Nephron progenitor cell (in vitro differentiated cells): ENCODE measurements around the gene CCDC69.
"Not testable (repeated sequence)": the region's sequence is repeated elsewhere in the genome, so short reads cannot be mapped to it uniquely, and the experiment has no call there.

Experiments used
- DNase-seq: peaks from one replicate; pipeline ENCODE4 v3.0.0; 2021
- H3K27ac Mint-ChIP-seq: 2 replicates; pipeline ENCODE4 v1.8.0; 2021; ENCODE audit warnings: mild to moderate bottlenecking, moderate library complexity, mixed read lengths
- H3K27me3 Mint-ChIP-seq: 2 replicates; pipeline ENCODE4 v1.8.0; 2021; ENCODE audit warnings: mild to moderate bottlenecking, low read depth, mixed read lengths; ENCODE audit not compliant: poor library complexity
- H3K36me3 Mint-ChIP-seq: 2 replicates; pipeline ENCODE4 v1.8.0; 2021; ENCODE audit warnings: low read depth, mixed read lengths
- H3K4me1 Mint-ChIP-seq: 2 replicates; pipeline ENCODE4 v1.8.0; 2021; ENCODE audit warnings: mixed read lengths
- H3K4me3 Mint-ChIP-seq: 2 replicates; pipeline ENCODE4 v1.8.0; 2021; ENCODE audit warnings: mild to moderate bottlenecking, moderate library complexity, mixed read lengths
- H3K9me3 Mint-ChIP-seq: 2 replicates; pipeline ENCODE4 v1.8.0; 2021; ENCODE audit warnings: mild to moderate bottlenecking, moderate library complexity, mixed read lengths
- CTCF ChIP-seq: fragments of 200-600 bp; sonication (generic); IDR thresholded peaks from 2 replicates; pipeline ENCODE4 v1.5.0; 2021; ENCODE audit warnings: antibody characterized with exemption

CCDC69 gene

DNA sequence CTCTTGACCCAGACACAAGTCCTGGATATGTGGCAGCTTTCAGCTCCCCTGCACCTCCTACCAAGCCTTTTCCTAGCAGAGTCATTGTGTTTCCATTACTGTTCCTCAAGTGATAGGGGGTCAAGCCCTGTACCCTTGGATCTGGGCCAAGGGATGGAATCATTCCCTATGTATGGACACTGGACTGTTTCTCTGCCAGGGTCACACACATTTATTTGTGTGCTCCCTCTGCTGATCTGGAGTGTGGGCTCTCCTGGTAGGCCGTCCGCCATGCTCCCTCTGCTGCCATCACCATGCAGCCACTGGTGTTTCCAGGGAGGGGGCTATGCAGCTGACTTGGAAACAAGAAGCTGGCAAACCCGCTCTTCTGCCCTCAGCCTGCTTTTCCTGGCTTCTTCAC is 38.6 kb upstream of the CCDC69 start:
- peaks cover 11% of the 10 kb centered on the region for H3K27me3 Mint-ChIP-seq
- DNase-seq: no peak
- H3K4me1 Mint-ChIP-seq: peaks cover 42% of the 10 kb centered on the region
- TF ChIP-seq CTCF: no peak
- H3K36me3 Mint-ChIP-seq: peaks cover 33% of the 10 kb centered on the region
- H3K27ac Mint-ChIP-seq: no peak overlapping the region
- no peaks in the 10 kb centered on the region for H3K9me3 Mint-ChIP-seq
- no peak overlapping the region for H3K4me3 Mint-ChIP-seq

DNA sequence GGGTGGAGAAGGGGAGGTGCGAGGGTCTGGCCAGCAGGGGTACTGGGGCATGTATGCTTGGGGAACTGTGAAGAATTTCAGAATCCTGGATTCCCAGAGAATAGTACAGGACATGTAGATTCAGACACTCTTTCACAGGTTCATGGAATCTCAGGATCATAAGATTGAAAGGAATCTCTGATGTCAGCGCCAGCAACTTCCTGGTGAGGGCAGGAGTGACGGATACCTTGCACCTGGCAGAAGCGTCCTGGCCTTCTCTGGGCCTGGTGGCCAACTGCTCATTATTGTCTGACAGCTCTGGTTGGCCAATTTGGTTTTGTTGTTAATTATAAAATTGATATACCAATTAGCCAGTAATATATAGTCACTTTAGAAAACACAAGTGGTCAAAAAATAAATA is 36.0 kb upstream of the CCDC69 start:
- Mint-ChIP-seq H3K27me3 (peaks cover 11% of the 10 kb centered on the region), H3K4me3 (no peak overlapping the region), H3K9me3 (no peaks in the 10 kb centered on the region), H3K36me3 (peaks cover 13% of the 10 kb centered on the region), H3K27ac (no peak overlapping the region), H3K4me1 (peaks cover 39% of the 10 kb centered on the region)
- TF ChIP-seq CTCF: no peak
- no peak for DNase-seq

GRCh38 chr5:151258816-151259215 is 34.9 kb upstream of the CCDC69 start:
- H3K27me3 Mint-ChIP-seq: peaks cover 11% of the 10 kb centered on the region
- no peak overlapping the region for H3K27ac Mint-ChIP-seq
- H3K36me3 Mint-ChIP-seq: peaks cover 7% of the 10 kb centered on the region
- peaks cover 33% of the 10 kb centered on the region for H3K4me1 Mint-ChIP-seq
- no peak overlapping the region for H3K4me3 Mint-ChIP-seq
- H3K9me3 Mint-ChIP-seq: no peaks in the 10 kb centered on the region
- DNase-seq: no peak
- TF ChIP-seq CTCF: no peak

DNA sequence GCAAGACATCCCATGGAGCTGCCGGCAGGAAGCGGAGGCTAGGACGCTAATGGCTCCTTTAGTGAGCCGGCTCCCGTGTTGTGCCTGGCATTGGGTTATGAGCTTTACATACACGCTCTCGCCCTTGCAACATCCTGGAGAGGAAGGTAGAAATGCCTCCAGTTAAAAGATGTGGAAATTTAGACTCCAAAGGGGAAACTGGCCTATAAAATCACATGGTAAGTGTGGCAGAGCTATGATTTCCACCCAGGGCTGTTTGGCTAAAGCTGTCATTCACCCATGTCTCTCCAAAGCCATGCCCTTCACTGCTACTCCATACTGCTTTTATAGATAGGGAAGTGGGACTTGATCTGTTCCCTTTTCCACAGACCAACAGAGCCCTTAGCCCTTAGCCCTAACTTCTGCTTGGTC is 34.3 kb upstream of the CCDC69 start:
- Mint-ChIP-seq H3K36me3 (peaks cover 7% of the 10 kb centered on the region), H3K9me3 (no peaks in the 10 kb centered on the region), H3K4me1 (peaks cover 33% of the 10 kb centered on the region), H3K27me3 (peaks cover 11% of the 10 kb centered on the region), H3K27ac (no peak overlapping the region), H3K4me3 (no peak overlapping the region)
- DNase-seq: no peak
- TF ChIP-seq CTCF: no peak

GRCh38 chr5:151257731-151258181 is 33.9 kb upstream of the CCDC69 start:
- H3K9me3 Mint-ChIP-seq: no peaks in the 10 kb centered on the region
- H3K4me1 Mint-ChIP-seq: peaks cover 29% of the 10 kb centered on the region
- TF ChIP-seq CTCF: no peak
- H3K27me3 Mint-ChIP-seq: peaks cover 11% of the 10 kb centered on the region
- H3K36me3 Mint-ChIP-seq: peaks cover 7% of the 10 kb centered on the region
- no peak for DNase-seq
- no peak overlapping the region for H3K27ac Mint-ChIP-seq
- no peak overlapping the region for H3K4me3 Mint-ChIP-seq

DNA sequence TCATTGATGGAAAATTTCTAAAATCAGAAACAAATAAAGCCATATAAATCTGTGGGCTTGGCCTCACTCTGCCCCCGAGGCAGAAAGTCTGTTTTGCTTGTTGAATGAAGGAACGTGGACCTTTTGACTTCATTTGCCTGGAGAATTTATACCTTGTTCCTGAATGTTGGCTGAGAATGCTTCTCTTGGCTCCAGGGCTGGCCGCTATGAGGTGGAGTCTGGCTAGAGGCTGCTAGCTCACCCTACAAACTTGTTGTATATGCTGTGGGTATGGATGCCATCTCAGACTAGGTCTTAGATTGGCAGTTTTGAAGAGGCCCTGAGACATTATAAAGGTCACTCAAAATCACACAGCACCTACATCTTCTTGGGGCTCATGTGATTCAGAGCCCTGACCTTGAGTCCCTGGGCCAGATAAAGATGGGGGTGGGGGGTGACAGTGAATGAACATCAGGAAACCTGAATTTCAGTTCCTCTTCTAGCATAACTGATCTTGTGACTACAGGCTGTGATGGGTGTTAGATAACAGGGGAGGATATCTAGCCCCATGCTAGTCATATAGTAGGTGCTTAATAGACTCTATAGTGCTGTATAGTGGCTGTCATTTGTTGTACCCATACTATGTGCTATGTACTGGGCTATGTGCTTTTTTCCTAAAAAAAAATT is 31.9 kb upstream of the CCDC69 start:
- DNase-seq: no peak
- Mint-ChIP-seq H3K4me1 (peaks cover 36% of the 10 kb centered on the region), H3K4me3 (no peak overlapping the region), H3K9me3 (no peaks in the 10 kb centered on the region), H3K36me3 (no peaks in the 10 kb centered on the region), H3K27ac (no peak overlapping the region), H3K27me3 (peaks cover 18% of the 10 kb centered on the region)
- no peak for TF ChIP-seq CTCF

GRCh38 chr5:151254990-151255389 is 31.1 kb upstream of the CCDC69 start:
- H3K27me3 Mint-ChIP-seq: peaks cover 23% of the 10 kb centered on the region
- not testable (repeated sequence) for H3K9me3 Mint-ChIP-seq, H3K36me3 Mint-ChIP-seq, H3K4me3 Mint-ChIP-seq, H3K27ac Mint-ChIP-seq, DNase-seq
- H3K4me1 Mint-ChIP-seq: peaks cover 43% of the 10 kb centered on the region
